ENCODE results near the gene INO80C.

GRCh38 chr18:35438480-35439234 is 59.1 kb downstream of the INO80C start:
- TF ChIP-seq CTCF (IDR thresholded peaks at IDR 0.05): no peak
- no peak for TF ChIP-seq POLR2A (IDR thresholded peaks at IDR 0.05)
- TF ChIP-seq POLR2AphosphoS5 (IDR thresholded peaks at IDR 0.05): no peak
